AG10803 (cell line): ENCODE data around the gene STIM1.

ENCODE experiments used
- DNase-seq: peaks from one replicate; pipeline ENCODE4 v3.0.0; 2010; ENCODE audit warnings: low read depth
- H3K4me3 ChIP-seq: 2 replicates; pipeline ENCODE4 v1.5.1; 2011; ENCODE audit warnings: mild to moderate bottlenecking, low read length, control low read depth
- TF ChIP-seq, protein P1 (sequence below): conservative IDR thresholded peaks from 2 replicates; pipeline ENCODE4 v1.5.1; 2011; ENCODE audit warnings: mild to moderate bottlenecking, low read length, control low read depth, inconsistent platforms

The STIM1 gene

DNA sequence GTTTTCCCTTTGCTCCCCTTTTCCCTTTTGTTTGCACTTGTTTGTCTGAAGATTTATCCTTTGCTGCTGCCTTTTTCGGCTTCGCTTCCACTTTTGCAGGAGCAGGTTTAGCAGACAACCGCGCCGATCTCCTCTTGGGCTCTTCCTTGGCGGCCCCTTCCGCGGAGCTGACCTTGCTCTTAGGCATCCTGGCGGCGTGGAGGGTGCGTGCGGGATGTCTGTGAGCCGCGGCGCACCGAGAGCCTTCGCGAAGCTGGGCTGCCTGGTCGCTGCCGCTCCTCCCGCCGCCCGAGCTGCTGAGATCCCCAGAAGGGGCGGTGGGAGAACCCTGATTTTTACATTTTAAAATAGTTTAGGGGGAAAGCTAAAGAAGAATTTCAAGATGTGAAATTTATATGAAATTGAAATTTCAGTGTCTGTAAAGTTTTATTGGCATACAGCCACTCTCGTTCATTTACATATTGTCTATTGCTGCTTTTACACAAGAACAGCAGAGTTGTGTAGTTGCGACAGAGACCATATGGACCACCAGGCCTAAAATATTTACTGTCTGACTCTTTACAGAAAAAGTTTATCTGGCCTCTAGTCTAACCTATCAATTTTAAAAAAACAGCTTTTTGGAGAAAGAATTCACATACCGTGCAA lies 133.9 kb downstream of the STIM1 start:
- no peak for DNase-seq
- H3K4me3 ChIP-seq = no peak overlapping the region
- TF ChIP-seq, protein P1, sequence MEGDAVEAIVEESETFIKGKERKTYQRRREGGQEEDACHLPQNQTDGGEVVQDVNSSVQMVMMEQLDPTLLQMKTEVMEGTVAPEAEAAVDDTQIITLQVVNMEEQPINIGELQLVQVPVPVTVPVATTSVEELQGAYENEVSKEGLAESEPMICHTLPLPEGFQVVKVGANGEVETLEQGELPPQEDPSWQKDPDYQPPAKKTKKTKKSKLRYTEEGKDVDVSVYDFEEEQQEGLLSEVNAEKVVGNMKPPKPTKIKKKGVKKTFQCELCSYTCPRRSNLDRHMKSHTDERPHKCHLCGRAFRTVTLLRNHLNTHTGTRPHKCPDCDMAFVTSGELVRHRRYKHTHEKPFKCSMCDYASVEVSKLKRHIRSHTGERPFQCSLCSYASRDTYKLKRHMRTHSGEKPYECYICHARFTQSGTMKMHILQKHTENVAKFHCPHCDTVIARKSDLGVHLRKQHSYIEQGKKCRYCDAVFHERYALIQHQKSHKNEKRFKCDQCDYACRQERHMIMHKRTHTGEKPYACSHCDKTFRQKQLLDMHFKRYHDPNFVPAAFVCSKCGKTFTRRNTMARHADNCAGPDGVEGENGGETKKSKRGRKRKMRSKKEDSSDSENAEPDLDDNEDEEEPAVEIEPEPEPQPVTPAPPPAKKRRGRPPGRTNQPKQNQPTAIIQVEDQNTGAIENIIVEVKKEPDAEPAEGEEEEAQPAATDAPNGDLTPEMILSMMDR = no peak

DNA sequence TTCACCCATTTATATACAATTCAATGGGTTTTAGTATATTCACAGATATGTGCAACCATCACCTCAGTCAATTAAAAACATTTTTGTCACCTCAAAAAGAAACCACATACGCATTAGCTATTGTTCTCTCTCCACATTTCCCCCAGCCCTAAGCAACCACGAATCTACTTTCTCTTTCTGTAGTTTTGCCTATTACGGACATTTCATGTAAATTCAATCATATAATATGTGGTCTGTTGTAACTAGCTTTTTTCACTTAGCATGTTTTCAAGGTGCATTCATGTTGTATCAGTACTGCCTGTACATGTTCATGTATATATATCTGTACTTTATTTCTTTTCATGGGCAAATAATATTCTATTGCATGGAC lies 134.4 kb downstream of the STIM1 start:
- TF ChIP-seq, protein P1 = no peak
- no peak overlapping the region for H3K4me3 ChIP-seq
- DNase-seq = no peak

DNA sequence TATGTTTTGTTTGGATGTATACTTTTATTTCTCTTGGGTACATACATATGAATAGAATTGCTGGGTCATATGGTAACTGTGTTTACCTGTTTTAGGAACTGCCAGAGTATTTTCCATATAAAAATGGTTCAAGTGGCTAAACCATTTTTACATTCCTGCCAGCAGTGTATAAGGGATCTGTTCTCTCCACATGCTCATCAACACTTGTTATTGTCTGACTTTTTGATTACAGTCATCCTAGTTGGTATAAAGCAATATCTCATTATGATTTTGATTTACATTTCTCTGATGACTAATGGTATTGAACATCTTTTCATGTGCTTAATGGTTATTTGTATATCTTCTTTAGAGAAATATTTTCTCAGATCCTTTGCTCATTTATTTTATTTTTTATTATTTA lies 134.9 kb downstream of the STIM1 start:
- TF ChIP-seq, protein P1 = no peak
- DNase-seq = no peak

DNA sequence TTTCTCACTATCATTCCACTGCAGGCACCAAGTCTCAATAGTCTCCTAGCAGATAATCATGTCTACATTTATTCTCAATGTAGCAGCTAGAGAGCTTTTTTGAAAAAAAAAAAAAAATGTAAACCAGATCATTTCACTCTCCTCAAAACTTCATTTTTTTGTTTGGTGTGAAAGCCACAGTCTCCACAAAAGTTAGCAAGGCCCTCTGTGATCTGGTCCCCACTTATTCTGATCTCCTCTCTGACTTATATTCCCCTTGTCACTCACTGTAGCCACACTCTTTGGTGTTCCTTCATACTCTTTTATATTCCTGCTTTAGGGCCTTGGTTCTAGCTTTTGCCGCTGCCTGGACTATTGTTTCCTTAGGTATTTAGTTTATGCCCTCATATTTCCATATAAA lies 137.5 kb downstream of the STIM1 start:
- H3K4me3 ChIP-seq = no peak overlapping the region
- no peak for DNase-seq
- TF ChIP-seq, protein P1 = no peak

More for the DNA sequence above, 134.9 kb downstream of the STIM1 start:
- H3K4me3 ChIP-seq = no peak overlapping the region

DNA sequence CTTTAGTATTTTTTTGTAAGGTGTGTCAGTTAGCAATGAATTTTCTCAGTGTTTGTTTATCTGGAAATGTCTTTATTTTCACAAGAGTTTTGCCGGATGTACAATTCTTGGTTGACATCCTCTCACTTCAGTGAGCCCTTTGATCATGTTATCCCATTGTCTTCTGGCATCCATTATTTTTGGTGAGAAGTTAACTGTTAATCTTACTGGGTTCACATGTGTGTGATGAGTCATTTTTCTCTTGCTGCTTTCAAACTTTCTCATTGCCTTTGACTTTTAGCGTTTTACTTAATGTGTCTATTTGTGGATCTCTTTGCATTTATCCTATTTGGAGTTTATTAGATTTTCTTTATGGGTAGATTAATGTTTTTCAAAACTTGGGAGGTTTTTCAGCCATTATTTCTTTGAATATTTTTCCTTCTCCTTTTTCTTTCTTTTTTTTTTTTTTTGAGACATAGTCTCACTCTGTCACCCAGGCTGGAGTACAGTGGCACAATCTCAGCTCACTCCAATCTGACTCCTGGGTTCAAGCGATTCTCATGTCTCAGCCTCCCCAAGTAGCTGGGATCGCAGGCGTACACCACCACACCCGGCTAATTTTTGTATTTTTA lies 138.7 kb downstream of the STIM1 start:
- TF ChIP-seq, protein P1 = no peak
- no peak for DNase-seq
- H3K4me3 ChIP-seq = no peak overlapping the region

DNA sequence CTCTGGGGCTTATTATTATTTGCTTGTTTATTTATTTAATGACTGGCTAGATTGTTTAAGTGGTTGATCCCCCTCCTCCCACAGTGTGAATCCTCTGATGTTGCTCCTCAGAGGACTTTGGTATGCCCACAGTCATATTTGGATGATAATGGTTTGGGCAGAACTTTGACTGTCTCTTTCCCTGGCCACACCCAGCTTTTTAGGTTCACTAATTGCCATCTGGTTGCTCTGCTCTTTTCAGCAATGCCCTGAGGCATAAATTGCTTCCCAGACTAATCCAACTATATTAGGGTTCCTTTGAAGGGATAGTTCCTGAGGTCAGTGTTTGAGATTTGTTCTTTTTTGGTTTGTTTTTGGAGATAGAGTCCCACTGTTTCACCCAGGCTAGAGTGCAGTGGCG lies 139.8 kb downstream of the STIM1 start:
- no peak for DNase-seq
- TF ChIP-seq, protein P1 = no peak
- H3K4me3 ChIP-seq = no peak overlapping the region

DNA sequence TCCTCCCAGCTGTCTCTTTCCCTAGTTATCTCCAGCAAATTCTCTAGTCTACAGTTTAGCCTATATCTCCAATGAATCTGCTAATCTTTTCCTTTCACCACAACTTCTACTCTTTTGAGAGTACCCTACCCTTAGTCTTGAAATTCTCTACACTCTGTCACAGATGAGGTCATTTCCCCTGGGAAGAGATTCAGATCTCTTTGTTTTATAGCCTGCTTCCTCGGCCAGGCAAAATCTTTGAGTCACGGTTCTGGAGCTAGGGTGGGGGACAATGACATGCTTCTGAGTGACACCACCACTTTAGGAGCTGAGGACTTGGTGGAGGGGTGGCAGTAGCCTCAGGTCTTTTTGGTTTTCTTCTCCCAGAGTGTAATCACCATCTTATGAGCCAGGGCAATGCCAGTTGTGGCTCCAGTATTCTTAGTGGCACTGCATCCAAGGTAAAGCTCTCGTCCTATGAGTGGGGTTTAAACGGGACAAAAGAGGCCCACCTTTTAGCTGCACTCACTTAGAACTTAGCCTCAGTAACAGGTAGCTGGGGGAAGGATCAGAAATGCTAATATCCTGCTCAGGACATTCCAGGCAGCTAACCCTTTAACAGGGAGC lies 140.6 kb downstream of the STIM1 start:
- H3K4me3 ChIP-seq = no peak overlapping the region
- peak; percentile 52 for DNase-seq
- TF ChIP-seq, protein P1 = no peak
